Measurements from ENCODE around the gene IGSF11. TPM values are rescaled to one million over a fixed set of nuclear protein-coding genes. Genes with fewer than 3 reads are reported as not detected.

Gene IGSF11
- polyA plus RNA-seq, 3 donors, result not detected

GRCh38 chr3:118907909-118908308 is 126.7 kb downstream of the IGSF11 start:
- H4K20me1 ChIP-seq (ENCODE audit: insufficient read depth, low read length), result no peaks in the 10 kb centered on the region
- no peak overlapping the region for H3K9ac ChIP-seq (ENCODE audit: insufficient read depth, low read length, poor library complexity, severe bottlenecking)
- H3K79me2 ChIP-seq (ENCODE audit: insufficient read depth, low read length), result no peaks in the 10 kb centered on the region
- Mint-ChIP-seq H3K27ac (no peak overlapping the region), H3K9me3 (peaks cover 0 to 2% (median 0%) of the 10 kb centered on the region in 7 donors), H3K4me1 (no peaks in the 10 kb centered on the region), H3K4me3 (no peak overlapping the region), H3K36me3 (no peaks in the 10 kb centered on the region), H3K27me3 (ENCODE audit: low read depth in 3 of 3) (peaks cover 0 to 2% (median 0%) of the 10 kb centered on the region in 3 donors)
- no peak overlapping the region for H3K27ac ChIP-seq (ENCODE audit: low read depth in 1 of 2, low read length in 2 of 2)
- no peak overlapping the region for H3K4me2 ChIP-seq (replicated peaks; ENCODE audit: extremely low read depth, low read length, poor library complexity, severe bottlenecking)
- no CpG with 5 or more reads among the region's 2 CpGs for WGBS (ENCODE audit: insufficient coverage)
- H3K36me3 ChIP-seq (replicated peaks in 1 of 2; ENCODE audit: control insufficient read depth in 1 of 2, insufficient read depth in 2 of 2, low read length in 2 of 2), result no peaks in the 10 kb centered on the region
- no peak overlapping the region for H3K4me3 ChIP-seq (replicated peaks in 1 of 3; ENCODE audit: low read depth in 2 of 3, low read length in 3 of 3)
- H2AFZ ChIP-seq (ENCODE audit: insufficient read depth, low read depth, low read length, poor library complexity, severe bottlenecking), result no peak overlapping the region
- DNase-seq, result no peak
- intact Hi-C loops (cut with micrococcal nuclease), result no loop called here
- no peak for TF ChIP-seq CTCF (IDR thresholded peaks at IDR 0.05)
- no peaks in the 10 kb centered on the region for H3K9me3 ChIP-seq (replicated peaks in 1 of 2; ENCODE audit: control insufficient read depth in 1 of 2, insufficient read depth in 1 of 2, low read length in 2 of 2)
- no peaks in the 10 kb centered on the region for H3K27me3 ChIP-seq (ENCODE audit: control insufficient read depth in 2 of 2, insufficient read depth in 2 of 2, low read length in 2 of 2)
- H3K4me1 ChIP-seq (ENCODE audit: control insufficient read depth in 1 of 2, insufficient read depth in 2 of 2, low read length in 2 of 2), result no peaks in the 10 kb centered on the region

- Histone ChIP-seq H3K4me2 (replicated peaks; ENCODE audit: extremely low read depth, low read length, poor library complexity, severe bottlenecking) (no peak overlapping the region), H3K27me3 (ENCODE audit: control insufficient read depth in 2 of 2, insufficient read depth in 2 of 2, low read length in 2 of 2) (no peaks in the 10 kb centered on the region), H3K9ac (ENCODE audit: insufficient read depth, low read length, poor library complexity, severe bottlenecking) (no peak overlapping the region), H3K9me3 (replicated peaks in 1 of 2; ENCODE audit: control insufficient read depth in 1 of 2, insufficient read depth in 1 of 2, low read length in 2 of 2) (no peaks in the 10 kb centered on the region), H3K27ac (ENCODE audit: low read depth in 1 of 2, low read length in 2 of 2) (no peak overlapping the region), H3K36me3 (replicated peaks in 1 of 2; ENCODE audit: control insufficient read depth in 1 of 2, insufficient read depth in 2 of 2, low read length in 2 of 2) (no peaks in the 10 kb centered on the region), H4K20me1 (ENCODE audit: insufficient read depth, low read length) (no peaks in the 10 kb centered on the region), H2AFZ (ENCODE audit: insufficient read depth, low read depth, low read length, poor library complexity, severe bottlenecking) (no peak overlapping the region), H3K4me3 (replicated peaks in 1 of 3; ENCODE audit: low read depth in 2 of 3, low read length in 3 of 3) (no peak overlapping the region), H3K4me1 (ENCODE audit: control insufficient read depth in 1 of 2, insufficient read depth in 2 of 2, low read length in 2 of 2) (no peaks in the 10 kb centered on the region), H3K79me2 (ENCODE audit: insufficient read depth, low read length) (no peaks in the 10 kb centered on the region)
- DNase-seq, result no peak
- TF ChIP-seq CTCF (IDR thresholded peaks at IDR 0.05), result no peak
- H3K27ac Mint-ChIP-seq, result peak overlapping the region in 1 of 7 donors; percentile 26
- H3K36me3 Mint-ChIP-seq, result no peaks in the 10 kb centered on the region
- H3K9me3 Mint-ChIP-seq, result no peaks in the 10 kb centered on the region
- intact Hi-C loops (cut with micrococcal nuclease), result no loop called here
- H3K27me3 Mint-ChIP-seq (ENCODE audit: low read depth in 3 of 3), result peaks cover 2 to 8% (median 4%) of the 10 kb centered on the region in 3 donors
- 88% methylated on average over 3 of the region's 4 CpGs for WGBS (ENCODE audit: insufficient coverage)
- H3K4me3 Mint-ChIP-seq, result no peak overlapping the region
- H3K4me1 Mint-ChIP-seq, result no peaks in the 10 kb centered on the region
Observed at GRCh38 chr3:118900737-118901525, 133.7 kb downstream of the IGSF11 start.
